ENCODE results near the gene XPNPEP2. TPM values are rescaled to one million over a fixed set of nuclear protein-coding genes. Genes with fewer than 3 reads are reported as not detected.

XPNPEP2 gene
- total RNA-seq, 1 donor from 2014 or later, result 0.27 TPM

DNA sequence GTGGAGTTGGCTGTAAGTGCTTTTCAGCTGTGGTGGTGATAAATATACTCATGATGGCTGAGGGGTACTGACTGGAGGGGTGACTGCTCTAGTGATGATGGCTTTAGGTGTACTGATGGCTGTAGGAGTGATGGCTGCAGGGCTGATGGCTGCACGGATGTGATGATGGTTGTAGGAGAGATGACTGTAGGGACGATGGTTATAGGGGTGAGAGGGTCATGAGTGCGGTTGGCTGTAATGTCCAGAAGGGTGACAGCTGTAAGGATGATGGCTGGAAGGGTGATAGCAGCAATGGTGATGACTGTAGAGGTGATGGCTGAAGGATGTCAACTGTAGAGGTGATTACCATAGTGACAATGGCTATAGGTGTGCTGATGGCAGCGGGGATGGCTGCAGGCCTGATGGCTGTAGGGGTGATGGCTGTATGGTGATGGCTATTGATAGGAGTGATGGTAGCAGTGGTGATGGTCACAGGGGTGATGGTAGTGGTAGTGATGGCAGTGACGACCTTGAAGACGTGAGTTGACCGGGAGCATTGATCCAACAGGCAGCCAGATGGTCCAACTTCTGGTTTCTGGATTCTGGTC is 40.4 kb downstream of the XPNPEP2 start:
- TF ChIP-seq, protein P1, sequence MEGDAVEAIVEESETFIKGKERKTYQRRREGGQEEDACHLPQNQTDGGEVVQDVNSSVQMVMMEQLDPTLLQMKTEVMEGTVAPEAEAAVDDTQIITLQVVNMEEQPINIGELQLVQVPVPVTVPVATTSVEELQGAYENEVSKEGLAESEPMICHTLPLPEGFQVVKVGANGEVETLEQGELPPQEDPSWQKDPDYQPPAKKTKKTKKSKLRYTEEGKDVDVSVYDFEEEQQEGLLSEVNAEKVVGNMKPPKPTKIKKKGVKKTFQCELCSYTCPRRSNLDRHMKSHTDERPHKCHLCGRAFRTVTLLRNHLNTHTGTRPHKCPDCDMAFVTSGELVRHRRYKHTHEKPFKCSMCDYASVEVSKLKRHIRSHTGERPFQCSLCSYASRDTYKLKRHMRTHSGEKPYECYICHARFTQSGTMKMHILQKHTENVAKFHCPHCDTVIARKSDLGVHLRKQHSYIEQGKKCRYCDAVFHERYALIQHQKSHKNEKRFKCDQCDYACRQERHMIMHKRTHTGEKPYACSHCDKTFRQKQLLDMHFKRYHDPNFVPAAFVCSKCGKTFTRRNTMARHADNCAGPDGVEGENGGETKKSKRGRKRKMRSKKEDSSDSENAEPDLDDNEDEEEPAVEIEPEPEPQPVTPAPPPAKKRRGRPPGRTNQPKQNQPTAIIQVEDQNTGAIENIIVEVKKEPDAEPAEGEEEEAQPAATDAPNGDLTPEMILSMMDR (IDR thresholded peaks at IDR 0.05), result no peak
- H3K27ac Mint-ChIP-seq (ENCODE audit: unreplicated experiment), result no peak overlapping the region
- no peaks in the 10 kb centered on the region for H3K9me3 Mint-ChIP-seq (ENCODE audit: unreplicated experiment)
- no peaks in the 10 kb centered on the region for H3K36me3 Mint-ChIP-seq (ENCODE audit: unreplicated experiment)
- no peaks in the 10 kb centered on the region for H3K4me1 Mint-ChIP-seq (ENCODE audit: unreplicated experiment)
- H3K27me3 Mint-ChIP-seq (ENCODE audit: unreplicated experiment), result no peaks in the 10 kb centered on the region
- no peak for DNase-seq (ENCODE audit: extremely low spot score, unreplicated experiment)
- no peak overlapping the region for H3K4me3 Mint-ChIP-seq (ENCODE audit: unreplicated experiment)

- no peak for DNase-seq (ENCODE audit: extremely low spot score, unreplicated experiment)
- H3K36me3 Mint-ChIP-seq (ENCODE audit: unreplicated experiment), result no peaks in the 10 kb centered on the region
- no peaks in the 10 kb centered on the region for H3K27me3 Mint-ChIP-seq (ENCODE audit: unreplicated experiment)
- no peak within 1 kb of the TSS for H3K27ac Mint-ChIP-seq (ENCODE audit: unreplicated experiment)
- no peaks in the 10 kb centered on the region for H3K4me1 Mint-ChIP-seq (ENCODE audit: unreplicated experiment)
- TF ChIP-seq, protein P1 (IDR thresholded peaks at IDR 0.05), result no peak
- no peak within 1 kb of the TSS for H3K4me3 Mint-ChIP-seq (ENCODE audit: unreplicated experiment)
- H3K9me3 Mint-ChIP-seq (ENCODE audit: unreplicated experiment), result no peaks in the 10 kb centered on the region
Measured at GRCh38 chrX:129779747-129780146, 41.0 kb downstream of the XPNPEP2 start, which contains the start of gene SASH3. SASH3 (plus strand) TSS chrX:129779949; CDS start chrX:129780098, 149 bp downstream.

- Mint-ChIP-seq H3K9me3 (ENCODE audit: unreplicated experiment) (no peaks in the 10 kb centered on the region), H3K36me3 (ENCODE audit: unreplicated experiment) (no peaks in the 10 kb centered on the region), H3K4me3 (ENCODE audit: unreplicated experiment) (no peak overlapping the region), H3K27ac (ENCODE audit: unreplicated experiment) (no peak overlapping the region), H3K27me3 (ENCODE audit: unreplicated experiment) (no peaks in the 10 kb centered on the region), H3K4me1 (ENCODE audit: unreplicated experiment) (no peaks in the 10 kb centered on the region)
- DNase-seq (ENCODE audit: extremely low spot score, unreplicated experiment), result no peak
- TF ChIP-seq, protein P1 (IDR thresholded peaks at IDR 0.05), result no peak
Measured at GRCh38 chrX:129780441-129781105, 41.8 kb downstream of the XPNPEP2 start.

DNA sequence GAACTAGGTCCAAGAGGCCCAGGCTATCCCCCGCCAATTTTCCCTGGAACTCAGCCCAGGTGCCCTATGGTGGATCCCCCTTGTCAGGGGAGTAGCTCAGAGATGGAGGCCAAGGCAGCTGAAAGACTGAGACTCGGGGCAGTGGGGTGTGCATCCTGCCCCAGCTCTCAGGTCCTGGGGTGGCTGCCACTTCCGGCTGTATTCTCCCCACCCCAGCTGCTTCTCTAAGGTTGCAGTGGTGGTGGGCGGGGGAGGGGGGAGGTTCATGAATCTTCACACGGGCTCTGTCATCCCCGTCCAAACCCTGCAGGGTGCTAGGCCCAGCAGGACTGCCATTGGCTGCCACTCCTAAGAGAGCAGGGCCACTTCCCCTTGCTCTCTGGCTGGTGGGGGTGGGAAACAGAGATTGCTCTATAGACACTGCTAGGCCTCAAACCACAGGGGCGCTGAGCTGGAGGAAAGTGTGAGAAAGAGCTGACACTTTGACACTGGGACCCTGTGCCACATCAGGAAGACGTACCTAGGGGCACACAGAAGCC is 42.4 kb downstream of the XPNPEP2 start:
- DNase-seq (ENCODE audit: extremely low spot score, unreplicated experiment), result no peak
- no peaks in the 10 kb centered on the region for H3K9me3 Mint-ChIP-seq (ENCODE audit: unreplicated experiment)
- TF ChIP-seq, protein P1 (IDR thresholded peaks at IDR 0.05), result no peak

More for the DNA sequence above, 42.4 kb downstream of the XPNPEP2 start:
- H3K36me3 Mint-ChIP-seq (ENCODE audit: unreplicated experiment), result no peaks in the 10 kb centered on the region
- H3K4me3 Mint-ChIP-seq (ENCODE audit: unreplicated experiment), result no peak overlapping the region
- no peak overlapping the region for H3K27ac Mint-ChIP-seq (ENCODE audit: unreplicated experiment)
- H3K27me3 Mint-ChIP-seq (ENCODE audit: unreplicated experiment), result no peaks in the 10 kb centered on the region
- H3K4me1 Mint-ChIP-seq (ENCODE audit: unreplicated experiment), result no peaks in the 10 kb centered on the region

All from osteocyte (in vitro differentiated cells).